K562 (cell line): ENCODE measurements around the gene METAP1D. TPM values are rescaled to one million over a fixed set of nuclear protein-coding genes. Genes with fewer than 3 reads are reported as not detected.
A peak's percentile ranks its signal among the peaks of the same experiment; 100 is the strongest.

Experiments
- COPS2 ChIP-seq: fragments of 450-650 bp; conservative IDR thresholded peaks from 2 replicates; pipeline ENCODE4 v1.6.1; 2016; ENCODE audit warnings: mild to moderate bottlenecking, moderate library complexity
- CREB1 ChIP-seq, 2 experiments: sonication (generic) in 1 of 2; formaldehyde crosslinking in 1 of 2; IDR thresholded peaks; 2 replicates each; pipeline versions ENCODE4 v1.6.1 to v1.8.0; 2012 to 2022; ENCODE audit warnings: inconsistent platforms in 1 of 2, mild to moderate bottlenecking in 1 of 2, missing genetic modification reagents in 1 of 2, moderate library complexity in 1 of 2
- HCFC1 ChIP-seq: IDR thresholded peaks from 2 replicates; pipeline ENCODE4 v1.6.1; 2012; ENCODE audit warnings: low read depth, low read length, improper control_type of control experiment
- NCOR1 ChIP-seq: fragments of 450-650 bp; IDR thresholded peaks from 2 replicates; pipeline ENCODE4 v1.6.1; 2016; ENCODE audit warnings: mild to moderate bottlenecking, moderate library complexity
- polyA plus RNA-seq, 8 experiments: library from polyadenylated mRNA; depleted of rRNA in 4 of 8; stranded (reverse) in 5 of 8; unstranded in 3 of 8; fragments of >200 nt; fragmentation: Nextera tagmentation in 2 of 8; fragmentation: Illumina TruSeq in 1 of 8; extraction: Ambion mirVana in 2 of 8; extraction: Trizol in 1 of 8; gene quantifications; 2 replicates each; pipeline versions ENCODE4 v1.2.1 to v1.2.3, GENCODE V29; 2011 to 2014; ENCODE audit warnings: inconsistent platforms in 1 of 8, missing spikeins in 1 of 8
- total RNA-seq, 7 experiments: library from RNA; depleted of rRNA in 6 of 7; stranded (reverse); fragments of >200 nt in 6 of 7; fragmentation: Illumina TruSeq in 2 of 7; extraction: Trizol in 2 of 7; gene quantifications; 2 replicates each; pipeline versions ENCODE4 v1.2.1 to v1.2.3, GENCODE V29; 2011 to 2021; ENCODE audit warnings: low replicate concordance in 1 of 7
- TF ChIP-seq, protein P1 (sequence below): fragments of 450-650 bp; IDR thresholded peaks from 2 replicates; pipeline ENCODE4 v1.6.1; 2016; ENCODE audit warnings: mild to moderate bottlenecking
- TF ChIP-seq, protein P2 (sequence below), 2 experiments: fragments of 450-650 bp; formaldehyde crosslinking in 1 of 2; IDR thresholded peaks; 2 replicates each; pipeline versions ENCODE4 v1.4.0 to v1.6.1; 2014 to 2020; ENCODE audit warnings: mild to moderate bottlenecking in 2 of 2, borderline replicate concordance in 1 of 2, low read depth in 1 of 2
- TF ChIP-seq, protein P3 (sequence below), 2 experiments: IDR thresholded peaks; 2 replicates each; pipeline ENCODE4 v1.6.1; 2012; ENCODE audit warnings: improper control_type of control experiment in 2 of 2, low read depth in 2 of 2, low read length in 2 of 2, borderline replicate concordance in 1 of 2

The METAP1D gene
- total and polyA plus RNA-seq, 9 of the 15 experiments (the other 6 are each of a cell fraction or from before 2014, with no cell fraction given) = 8.0 to 23.4 (median 15.7) TPM

DNA sequence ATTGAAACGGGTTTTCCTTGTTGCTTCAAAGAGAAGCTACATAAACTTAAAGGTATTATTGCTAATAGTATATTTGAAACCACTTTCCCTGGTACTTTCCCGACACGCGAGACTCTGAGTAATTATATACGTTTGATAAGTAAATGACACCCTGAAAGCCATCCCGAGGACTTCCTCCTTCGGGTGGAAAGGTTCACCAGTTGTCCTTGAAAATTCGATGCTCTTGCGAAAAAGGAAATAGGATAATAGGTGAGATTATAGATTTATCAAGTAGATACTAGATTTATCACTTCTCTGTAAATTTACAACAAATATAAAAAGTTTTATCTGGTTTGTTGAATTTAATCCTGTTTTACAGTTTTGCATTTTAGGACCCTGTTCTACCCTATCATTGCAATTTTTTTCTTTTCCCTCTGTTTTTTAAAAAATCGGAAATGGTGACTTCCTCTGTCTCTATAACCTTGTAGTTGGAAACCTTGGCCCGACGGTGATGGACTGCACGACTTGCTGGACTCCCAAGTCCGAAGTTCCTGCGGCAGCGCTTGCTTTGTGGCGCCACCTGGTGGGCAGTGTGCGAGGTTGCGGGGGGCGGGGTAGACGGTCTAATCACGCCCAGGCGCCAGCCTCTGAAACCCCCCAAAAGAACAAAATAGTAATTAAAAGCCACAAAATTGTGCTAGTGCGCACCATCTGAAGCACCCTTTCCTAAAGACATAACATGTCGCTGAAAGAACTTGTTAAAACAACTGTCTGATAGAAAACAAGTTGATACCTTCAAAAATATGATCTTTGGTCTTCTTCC lies 103.9 kb downstream of the METAP1D start (continued):
- TF ChIP-seq, protein P1, sequence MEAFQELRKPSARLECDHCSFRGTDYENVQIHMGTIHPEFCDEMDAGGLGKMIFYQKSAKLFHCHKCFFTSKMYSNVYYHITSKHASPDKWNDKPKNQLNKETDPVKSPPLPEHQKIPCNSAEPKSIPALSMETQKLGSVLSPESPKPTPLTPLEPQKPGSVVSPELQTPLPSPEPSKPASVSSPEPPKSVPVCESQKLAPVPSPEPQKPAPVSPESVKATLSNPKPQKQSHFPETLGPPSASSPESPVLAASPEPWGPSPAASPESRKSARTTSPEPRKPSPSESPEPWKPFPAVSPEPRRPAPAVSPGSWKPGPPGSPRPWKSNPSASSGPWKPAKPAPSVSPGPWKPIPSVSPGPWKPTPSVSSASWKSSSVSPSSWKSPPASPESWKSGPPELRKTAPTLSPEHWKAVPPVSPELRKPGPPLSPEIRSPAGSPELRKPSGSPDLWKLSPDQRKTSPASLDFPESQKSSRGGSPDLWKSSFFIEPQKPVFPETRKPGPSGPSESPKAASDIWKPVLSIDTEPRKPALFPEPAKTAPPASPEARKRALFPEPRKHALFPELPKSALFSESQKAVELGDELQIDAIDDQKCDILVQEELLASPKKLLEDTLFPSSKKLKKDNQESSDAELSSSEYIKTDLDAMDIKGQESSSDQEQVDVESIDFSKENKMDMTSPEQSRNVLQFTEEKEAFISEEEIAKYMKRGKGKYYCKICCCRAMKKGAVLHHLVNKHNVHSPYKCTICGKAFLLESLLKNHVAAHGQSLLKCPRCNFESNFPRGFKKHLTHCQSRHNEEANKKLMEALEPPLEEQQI = peak; percentile 51; the same call in 1 of the 2 replicates
- TF ChIP-seq, protein P2, sequence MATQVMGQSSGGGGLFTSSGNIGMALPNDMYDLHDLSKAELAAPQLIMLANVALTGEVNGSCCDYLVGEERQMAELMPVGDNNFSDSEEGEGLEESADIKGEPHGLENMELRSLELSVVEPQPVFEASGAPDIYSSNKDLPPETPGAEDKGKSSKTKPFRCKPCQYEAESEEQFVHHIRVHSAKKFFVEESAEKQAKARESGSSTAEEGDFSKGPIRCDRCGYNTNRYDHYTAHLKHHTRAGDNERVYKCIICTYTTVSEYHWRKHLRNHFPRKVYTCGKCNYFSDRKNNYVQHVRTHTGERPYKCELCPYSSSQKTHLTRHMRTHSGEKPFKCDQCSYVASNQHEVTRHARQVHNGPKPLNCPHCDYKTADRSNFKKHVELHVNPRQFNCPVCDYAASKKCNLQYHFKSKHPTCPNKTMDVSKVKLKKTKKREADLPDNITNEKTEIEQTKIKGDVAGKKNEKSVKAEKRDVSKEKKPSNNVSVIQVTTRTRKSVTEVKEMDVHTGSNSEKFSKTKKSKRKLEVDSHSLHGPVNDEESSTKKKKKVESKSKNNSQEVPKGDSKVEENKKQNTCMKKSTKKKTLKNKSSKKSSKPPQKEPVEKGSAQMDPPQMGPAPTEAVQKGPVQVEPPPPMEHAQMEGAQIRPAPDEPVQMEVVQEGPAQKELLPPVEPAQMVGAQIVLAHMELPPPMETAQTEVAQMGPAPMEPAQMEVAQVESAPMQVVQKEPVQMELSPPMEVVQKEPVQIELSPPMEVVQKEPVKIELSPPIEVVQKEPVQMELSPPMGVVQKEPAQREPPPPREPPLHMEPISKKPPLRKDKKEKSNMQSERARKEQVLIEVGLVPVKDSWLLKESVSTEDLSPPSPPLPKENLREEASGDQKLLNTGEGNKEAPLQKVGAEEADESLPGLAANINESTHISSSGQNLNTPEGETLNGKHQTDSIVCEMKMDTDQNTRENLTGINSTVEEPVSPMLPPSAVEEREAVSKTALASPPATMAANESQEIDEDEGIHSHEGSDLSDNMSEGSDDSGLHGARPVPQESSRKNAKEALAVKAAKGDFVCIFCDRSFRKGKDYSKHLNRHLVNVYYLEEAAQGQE (IDR thresholded peaks at IDR 0.05; ENCODE audit: borderline replicate concordance) = peak; percentile 96
- TF ChIP-seq, protein P2 (CRISPR knock-in tag; IDR thresholded peaks at IDR 0.05; ENCODE audit: low read depth) = no peak
- TF ChIP-seq NCOR1 = peak; percentile 19; the same call in 1 of the 2 replicates
- peak; percentile 27; the same call in 1 of the 2 replicates for TF ChIP-seq HCFC1
- TF ChIP-seq, protein P3, sequence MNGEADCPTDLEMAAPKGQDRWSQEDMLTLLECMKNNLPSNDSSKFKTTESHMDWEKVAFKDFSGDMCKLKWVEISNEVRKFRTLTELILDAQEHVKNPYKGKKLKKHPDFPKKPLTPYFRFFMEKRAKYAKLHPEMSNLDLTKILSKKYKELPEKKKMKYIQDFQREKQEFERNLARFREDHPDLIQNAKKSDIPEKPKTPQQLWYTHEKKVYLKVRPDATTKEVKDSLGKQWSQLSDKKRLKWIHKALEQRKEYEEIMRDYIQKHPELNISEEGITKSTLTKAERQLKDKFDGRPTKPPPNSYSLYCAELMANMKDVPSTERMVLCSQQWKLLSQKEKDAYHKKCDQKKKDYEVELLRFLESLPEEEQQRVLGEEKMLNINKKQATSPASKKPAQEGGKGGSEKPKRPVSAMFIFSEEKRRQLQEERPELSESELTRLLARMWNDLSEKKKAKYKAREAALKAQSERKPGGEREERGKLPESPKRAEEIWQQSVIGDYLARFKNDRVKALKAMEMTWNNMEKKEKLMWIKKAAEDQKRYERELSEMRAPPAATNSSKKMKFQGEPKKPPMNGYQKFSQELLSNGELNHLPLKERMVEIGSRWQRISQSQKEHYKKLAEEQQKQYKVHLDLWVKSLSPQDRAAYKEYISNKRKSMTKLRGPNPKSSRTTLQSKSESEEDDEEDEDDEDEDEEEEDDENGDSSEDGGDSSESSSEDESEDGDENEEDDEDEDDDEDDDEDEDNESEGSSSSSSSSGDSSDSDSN (IDR thresholded peaks at IDR 0.05; ENCODE audit: borderline replicate concordance in 1 of 2, low read depth in 2 of 2, low read length in 2 of 2) = 0 out of 4 replicates have a peak, but pooled peaks of 1 of the 2 experiments have one; percentile 60
- TF ChIP-seq COPS2 = no peak
- TF ChIP-seq CREB1 (IDR thresholded peaks at IDR 0.05) = no peak; the same call in 1 of the 2 replicates
- TF ChIP-seq CREB1 (CRISPR knock-in tag; IDR thresholded peaks at IDR 0.05) = peak; percentile 43; the same call in 1 of the 2 replicates
